GM12878 (cell line): ENCODE measurements around the gene PGK1.
"Not testable (repeated sequence)": the region's sequence is repeated elsewhere in the genome, so short reads cannot be mapped to it uniquely, and the experiment has no call there.

Source experiments
- ATF2 ChIP-seq: IDR thresholded peaks from 2 replicates; pipeline ENCODE4 v1.6.1; 2012; ENCODE audit warnings: low read length, inconsistent platforms
- BCLAF1 ChIP-seq: fragments of 450-650 bp; IDR thresholded peaks from 2 replicates; pipeline ENCODE4 v1.6.1; 2017; ENCODE audit warnings: antibody characterized with exemption, mild to moderate bottlenecking, moderate library complexity
- CREB1 ChIP-seq: IDR thresholded peaks from 2 replicates; pipeline ENCODE4 v1.6.1; 2012; ENCODE audit warnings: low read depth, mild to moderate bottlenecking, inconsistent platforms
- KDM1A ChIP-seq: fragments of 200-600 bp; sonication (generic); IDR thresholded peaks from 2 replicates; pipeline ENCODE4 v1.6.1; 2016; ENCODE audit warnings: borderline replicate concordance
- MTA3 ChIP-seq: IDR thresholded peaks from 2 replicates; pipeline ENCODE4 v1.6.1; 2012; ENCODE audit warnings: low read length, inconsistent platforms, borderline replicate concordance
- NBN ChIP-seq: fragments of 450-650 bp; IDR thresholded peaks from 2 replicates; pipeline ENCODE4 v1.6.1; 2016
- NR2C2 ChIP-seq: IDR thresholded peaks from 2 replicates; pipeline ENCODE4 v1.6.1; 2011; ENCODE audit warnings: borderline replicate concordance, low read depth; ENCODE audit not compliant: control insufficient read depth, insufficient read length
- POLR2A ChIP-seq: IDR thresholded peaks from 2 replicates; pipeline ENCODE4 v1.6.1; 2011; ENCODE audit warnings: low read depth, mild to moderate bottlenecking, low read length
- POLR2AphosphoS5 ChIP-seq: IDR thresholded peaks from 2 replicates; pipeline ENCODE4 v1.6.1; 2011; ENCODE audit warnings: mild to moderate bottlenecking, low read length, inconsistent platforms
- RAD21 ChIP-seq: IDR thresholded peaks from 2 replicates; pipeline ENCODE4 v1.6.1; 2011; ENCODE audit warnings: mild to moderate bottlenecking, low read depth, low read length, moderate library complexity; ENCODE audit not compliant: insufficient read depth
- TBL1XR1 ChIP-seq: IDR thresholded peaks from 2 replicates; pipeline ENCODE4 v1.6.1; 2012; ENCODE audit warnings: low read depth, low read length, improper control_type of control experiment
- TF ChIP-seq, protein P1 (sequence below), 3 experiments: IDR thresholded peaks in 2 of 3; conservative IDR thresholded peaks in 1 of 3; 2 replicates each; pipeline ENCODE4 v1.5.1; 2011; ENCODE audit warnings: low read depth in 3 of 3, low read length in 3 of 3, mild to moderate bottlenecking in 3 of 3, control low read depth in 2 of 3, moderate library complexity in 2 of 3, inconsistent platforms in 1 of 3, mixed read lengths in 1 of 3; ENCODE audit not compliant: control insufficient read depth in 2 of 3, insufficient read depth in 1 of 3; ENCODE audit errors: extremely low read depth in 1 of 3

DNA sequence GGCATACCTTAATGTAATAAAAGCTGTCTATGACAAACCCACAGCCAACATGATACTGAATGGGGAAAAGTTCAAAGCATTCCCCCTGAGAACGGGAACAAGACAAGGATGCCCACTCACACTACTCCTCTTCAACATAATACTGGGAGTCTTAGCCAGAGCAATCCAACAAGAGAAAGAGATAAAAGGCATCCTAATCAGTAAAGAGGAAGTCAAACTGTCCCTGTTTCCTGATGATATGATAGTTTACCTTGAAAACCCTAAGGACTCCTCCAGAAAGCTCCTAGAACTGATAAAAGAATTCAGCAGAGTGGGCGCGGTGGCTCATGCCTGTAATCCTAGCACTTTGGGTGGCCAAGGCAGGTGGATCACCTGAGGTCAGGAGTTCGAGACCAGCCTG, 59.1 kb downstream of the PGK1 start:
- TF ChIP-seq MTA3, NR2C2, TBL1XR1, RAD21, CREB1, ATF2, POLR2AphosphoS5, BCLAF1, KDM1A, NBN, POLR2A: not testable (repeated sequence)
- TF ChIP-seq, protein P1, sequence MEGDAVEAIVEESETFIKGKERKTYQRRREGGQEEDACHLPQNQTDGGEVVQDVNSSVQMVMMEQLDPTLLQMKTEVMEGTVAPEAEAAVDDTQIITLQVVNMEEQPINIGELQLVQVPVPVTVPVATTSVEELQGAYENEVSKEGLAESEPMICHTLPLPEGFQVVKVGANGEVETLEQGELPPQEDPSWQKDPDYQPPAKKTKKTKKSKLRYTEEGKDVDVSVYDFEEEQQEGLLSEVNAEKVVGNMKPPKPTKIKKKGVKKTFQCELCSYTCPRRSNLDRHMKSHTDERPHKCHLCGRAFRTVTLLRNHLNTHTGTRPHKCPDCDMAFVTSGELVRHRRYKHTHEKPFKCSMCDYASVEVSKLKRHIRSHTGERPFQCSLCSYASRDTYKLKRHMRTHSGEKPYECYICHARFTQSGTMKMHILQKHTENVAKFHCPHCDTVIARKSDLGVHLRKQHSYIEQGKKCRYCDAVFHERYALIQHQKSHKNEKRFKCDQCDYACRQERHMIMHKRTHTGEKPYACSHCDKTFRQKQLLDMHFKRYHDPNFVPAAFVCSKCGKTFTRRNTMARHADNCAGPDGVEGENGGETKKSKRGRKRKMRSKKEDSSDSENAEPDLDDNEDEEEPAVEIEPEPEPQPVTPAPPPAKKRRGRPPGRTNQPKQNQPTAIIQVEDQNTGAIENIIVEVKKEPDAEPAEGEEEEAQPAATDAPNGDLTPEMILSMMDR (IDR thresholded peaks at IDR 0.05 in 2 of 3, conservative IDR thresholded peaks at IDR 0.05 in 1 of 3; ENCODE audit: control insufficient read depth in 2 of 3, extremely low read depth in 1 of 3, insufficient read depth in 1 of 3, low read depth in 3 of 3, low read length in 3 of 3), result not testable (repeated sequence)
